Effector memory CD4-positive, alpha-beta T cell (primary cell): ENCODE data around the gene GSTM5.
"Not testable (repeated sequence)": the region's sequence is repeated elsewhere in the genome, so short reads cannot be mapped to it uniquely, and the experiment has no call there.

Source experiments
- DNase-seq, 3 donors: peaks; one replicate each; pipeline ENCODE4 v3.0.0-alpha.2; 2020
- H3K27ac ChIP-seq: 2 replicates; pipeline ENCODE4 v1.7.0; 2013; ENCODE audit warnings: mild to moderate bottlenecking, low read length, moderate library complexity; ENCODE audit not compliant: insufficient read depth, poor library complexity, severe bottlenecking
- H3K27me3 ChIP-seq: replicated peaks from 2 replicates; pipeline ENCODE4 v1.7.0; 2013; ENCODE audit warnings: mild to moderate bottlenecking, low read length; ENCODE audit not compliant: insufficient read depth, control insufficient read depth, poor library complexity, severe bottlenecking
- H3K36me3 ChIP-seq: 2 replicates; pipeline ENCODE4 v1.7.0; 2013; ENCODE audit warnings: mild to moderate bottlenecking, low read length, moderate library complexity; ENCODE audit not compliant: control insufficient read depth, insufficient read depth
- H3K4me1 ChIP-seq: 2 replicates; pipeline ENCODE4 v1.7.0; 2013; ENCODE audit warnings: low read length, mild to moderate bottlenecking; ENCODE audit not compliant: control insufficient read depth, insufficient read depth, poor library complexity, severe bottlenecking
- H3K4me3 ChIP-seq: 2 replicates; pipeline ENCODE4 v1.7.0; 2013; ENCODE audit warnings: low read length, low read depth, mild to moderate bottlenecking; ENCODE audit not compliant: insufficient read depth, poor library complexity, severe bottlenecking
- H3K9me3 ChIP-seq: 2 replicates; pipeline ENCODE4 v1.7.0; 2013; ENCODE audit warnings: mild to moderate bottlenecking, low read length, moderate library complexity; ENCODE audit not compliant: control insufficient read depth

The GSTM5 gene

DNA sequence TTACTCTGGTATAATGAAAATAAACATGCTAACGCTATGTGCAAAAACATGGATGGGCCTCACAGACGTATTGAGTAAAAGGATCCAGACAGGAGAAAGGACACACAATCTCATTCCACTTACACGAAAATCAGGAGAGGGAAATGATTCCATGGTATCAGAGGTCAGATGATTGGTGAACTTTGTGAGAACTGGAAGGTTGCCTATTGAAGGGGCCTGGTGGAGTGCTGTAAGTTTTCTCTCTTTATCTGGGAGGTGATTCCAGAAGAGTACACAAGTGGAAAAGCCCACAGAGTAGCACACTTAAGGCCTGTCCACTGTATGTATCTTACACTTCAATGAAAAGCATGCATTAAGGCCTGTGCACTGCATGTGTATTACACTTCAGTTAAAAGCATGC, 34.6 kb upstream of the GSTM5 start:
- Histone ChIP-seq H3K4me3 (no peak overlapping the region), H3K4me1 (no peaks in the 10 kb centered on the region), H3K9me3 (no peaks in the 10 kb centered on the region), H3K27me3 (no peaks in the 10 kb centered on the region), H3K36me3 (no peaks in the 10 kb centered on the region), H3K27ac (no peak overlapping the region)
- no peak for DNase-seq

DNA sequence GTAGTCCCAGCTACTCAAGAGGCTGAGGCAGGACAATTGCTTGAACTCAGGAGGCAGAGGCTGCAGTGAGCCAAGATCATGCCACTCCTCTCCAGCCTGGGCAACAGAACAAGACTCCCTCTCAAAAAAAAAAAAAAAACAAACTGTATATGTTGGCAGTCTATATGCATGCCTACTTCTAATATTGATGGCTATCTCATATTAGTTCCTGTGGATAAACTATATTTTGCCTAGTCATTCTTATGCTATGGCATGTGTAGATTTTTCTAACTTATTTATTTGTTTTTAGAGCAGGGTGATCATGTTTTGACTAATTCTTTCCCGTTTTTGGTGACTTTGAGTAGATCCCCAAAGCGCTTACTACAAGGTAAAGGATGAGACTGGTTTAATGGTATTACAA, 33.4 kb upstream of the GSTM5 start:
- not testable (repeated sequence) for H3K4me3 ChIP-seq, DNase-seq, H3K27me3 ChIP-seq, H3K9me3 ChIP-seq, H3K4me1 ChIP-seq, H3K27ac ChIP-seq, H3K36me3 ChIP-seq

DNA sequence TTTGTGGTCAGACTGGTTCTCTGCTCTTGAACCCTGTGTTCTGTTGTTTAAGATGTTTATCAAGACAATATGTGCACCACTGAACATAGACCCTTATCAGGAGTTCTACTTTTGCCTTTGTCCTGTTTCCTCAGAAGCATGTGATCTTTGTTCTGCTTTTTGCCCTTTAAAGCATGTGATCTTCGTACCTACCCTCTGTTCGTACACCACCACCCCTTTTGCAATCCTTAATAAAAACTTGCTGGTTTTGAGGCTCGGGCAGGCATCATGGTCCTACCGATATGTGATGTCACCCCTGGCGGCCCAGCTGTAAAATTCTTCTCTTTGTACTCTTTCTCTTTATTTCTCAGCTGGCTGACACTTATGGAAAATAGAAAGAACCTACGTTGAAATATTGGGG, 27.3 kb upstream of the GSTM5 start:
- not testable (repeated sequence) for DNase-seq, H3K9me3 ChIP-seq, H3K36me3 ChIP-seq, H3K27me3 ChIP-seq, H3K4me1 ChIP-seq, H3K27ac ChIP-seq, H3K4me3 ChIP-seq

DNA sequence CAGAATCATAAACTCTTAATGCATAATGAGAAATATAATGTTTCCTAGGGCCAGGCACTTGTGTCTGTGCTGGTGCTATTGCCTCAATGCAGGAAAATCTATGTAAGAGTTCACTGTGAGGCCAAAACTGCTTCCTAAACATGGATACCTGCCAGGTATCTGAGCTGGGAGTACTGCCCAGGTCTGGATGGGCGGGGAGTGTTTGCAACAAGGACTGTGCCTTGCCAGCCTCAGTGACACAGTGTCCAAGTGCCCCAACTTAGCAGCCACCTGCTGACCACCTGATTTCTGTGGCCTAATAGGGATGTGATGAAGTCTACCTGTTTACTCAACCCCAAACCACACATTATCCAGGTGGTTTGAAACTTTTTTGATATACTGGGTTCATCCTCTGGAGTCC, 26.7 kb upstream of the GSTM5 start:
- H3K27me3 ChIP-seq, H3K4me1 ChIP-seq, DNase-seq, H3K4me3 ChIP-seq, H3K27ac ChIP-seq, H3K36me3 ChIP-seq, H3K9me3 ChIP-seq: not testable (repeated sequence)

DNA sequence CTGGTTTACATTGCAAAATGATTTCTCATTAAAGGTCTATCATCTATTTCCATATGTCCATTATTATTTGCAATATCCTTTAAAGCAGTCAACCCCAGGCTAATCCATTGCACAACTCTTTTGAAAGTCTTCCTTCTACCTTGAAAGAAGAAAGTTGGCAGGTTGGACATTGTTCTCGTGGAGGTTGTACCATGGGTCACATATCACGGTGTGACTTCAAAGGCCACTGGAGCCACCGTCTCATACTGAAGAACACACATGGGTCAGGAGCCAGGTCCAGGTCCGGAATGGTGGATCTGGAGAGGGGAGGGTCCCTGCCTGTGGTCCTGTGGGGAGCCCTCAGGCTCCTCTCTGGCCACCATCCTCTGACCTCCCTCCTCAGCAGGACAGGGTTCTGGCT, 26.2 kb upstream of the GSTM5 start:
- not testable (repeated sequence) for H3K27me3 ChIP-seq, H3K27ac ChIP-seq, H3K36me3 ChIP-seq, H3K4me1 ChIP-seq, DNase-seq, H3K4me3 ChIP-seq, H3K9me3 ChIP-seq

DNA sequence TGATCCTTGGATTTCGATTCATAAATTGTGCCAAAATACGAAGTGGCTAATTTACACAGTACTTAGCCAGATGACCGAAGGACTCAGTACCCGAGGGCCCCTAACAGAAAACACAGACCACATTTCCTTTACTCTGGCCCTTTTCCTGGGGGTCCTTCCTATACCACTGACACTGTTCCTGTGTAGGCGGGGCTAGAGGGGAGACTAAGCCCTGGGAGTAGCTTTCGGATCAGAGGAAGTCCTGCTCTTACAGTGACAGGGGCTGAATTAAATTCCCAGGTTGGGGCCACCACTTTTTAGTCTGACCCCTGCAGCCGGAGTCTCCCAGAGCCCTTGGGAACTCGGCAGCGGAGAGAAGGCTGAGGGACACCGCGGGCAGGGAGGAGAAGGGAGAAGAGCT, 24.9 kb upstream of the GSTM5 start:
- H3K27ac ChIP-seq, H3K36me3 ChIP-seq, H3K9me3 ChIP-seq, DNase-seq, H3K4me1 ChIP-seq, H3K27me3 ChIP-seq, H3K4me3 ChIP-seq: not testable (repeated sequence)

DNA sequence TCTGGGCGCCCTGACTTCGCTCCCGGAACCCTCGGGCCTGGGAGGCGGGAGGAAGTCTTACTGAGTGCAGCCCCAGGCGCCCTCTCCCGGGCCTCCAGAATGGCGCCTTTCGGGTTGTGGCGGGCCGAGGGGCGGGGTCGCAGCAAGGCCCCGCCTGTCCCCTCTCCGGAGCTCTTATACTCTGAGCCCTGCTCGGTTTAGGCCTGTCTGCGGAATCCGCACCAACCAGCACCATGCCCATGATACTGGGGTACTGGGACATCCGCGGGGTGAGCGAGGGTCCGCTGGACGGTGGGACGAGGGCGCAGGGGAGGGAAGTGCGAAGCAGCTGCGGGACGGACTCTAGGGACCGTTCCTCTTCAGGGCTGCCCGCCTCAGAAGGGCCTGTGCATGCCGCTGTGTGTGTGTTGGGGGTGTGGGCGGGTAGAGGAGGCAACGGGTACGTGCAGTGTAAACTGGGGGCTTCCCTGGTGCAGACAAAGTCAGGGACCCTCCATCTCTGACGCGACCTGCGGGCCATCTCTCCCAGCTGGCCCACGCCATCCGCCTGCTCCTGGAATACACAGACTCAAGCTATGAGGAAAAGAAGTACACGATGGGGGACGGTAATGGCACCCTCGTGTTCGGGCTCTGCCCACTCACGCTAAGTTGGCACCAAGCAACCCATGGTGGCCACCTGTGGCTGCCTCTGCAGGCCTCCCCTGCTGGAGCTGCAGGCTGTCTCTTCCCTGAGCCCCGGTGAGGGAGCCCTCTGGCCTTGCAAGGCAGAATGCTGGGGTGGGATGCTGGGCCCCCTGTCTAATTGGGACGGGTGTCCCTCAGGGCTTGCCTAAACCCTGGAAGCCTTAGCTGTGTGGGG, 24.2 kb upstream of the GSTM5 start, which contains the start of gene GSTM1:
TSS of gene GSTM1 (plus strand) at position 177 of the 859 bp plus-strand sequence. CDS start at position 234, 57 bp downstream.
- H3K4me3 ChIP-seq: peak within 1 kb of the TSS; percentile 35
- peak in 1 of 3 donors; percentile 58 for DNase-seq

DNA sequence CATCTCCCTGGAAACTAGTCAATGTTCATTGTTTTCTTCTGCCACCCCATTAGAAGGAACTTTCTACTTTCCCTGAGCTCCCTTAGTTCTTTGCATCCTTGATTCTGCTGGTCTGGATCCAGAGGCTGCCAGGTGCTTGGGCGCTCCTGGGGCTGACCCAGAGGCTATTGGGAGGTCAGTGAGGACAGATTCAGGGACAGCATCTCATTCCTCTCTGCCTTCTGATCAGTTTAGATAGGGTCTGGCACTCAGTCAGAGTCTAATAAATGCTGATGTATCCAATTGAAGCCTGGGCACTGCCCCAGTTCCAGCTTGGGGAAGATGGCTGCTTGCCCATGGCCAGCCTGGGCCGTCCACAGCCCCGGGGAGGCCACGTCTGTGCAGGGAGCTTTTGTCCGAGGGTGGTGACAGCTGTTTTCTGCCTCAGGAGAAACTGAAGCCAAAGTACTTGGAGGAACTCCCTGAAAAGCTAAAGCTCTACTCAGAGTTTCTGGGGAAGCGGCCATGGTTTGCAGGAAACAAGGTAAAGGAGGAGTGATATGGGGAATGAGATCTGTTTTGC, 22.1 kb upstream of the GSTM5 start:
- Histone ChIP-seq H3K9me3 (no peaks in the 10 kb centered on the region), H3K36me3 (no peaks in the 10 kb centered on the region), H3K4me3 (no peak overlapping the region), H3K27me3 (no peaks in the 10 kb centered on the region), H3K4me1 (no peaks in the 10 kb centered on the region), H3K27ac (no peak overlapping the region)
- no peak for DNase-seq

More for the DNA sequence above, 24.2 kb upstream of the GSTM5 start, which contains the start of gene GSTM1:
- Histone ChIP-seq H3K9me3 (no peaks in the 10 kb centered on the region), H3K27ac (no peak within 1 kb of the TSS), H3K27me3 (no peaks in the 10 kb centered on the region), H3K36me3 (no peaks in the 10 kb centered on the region), H3K4me1 (no peaks in the 10 kb centered on the region)

DNA sequence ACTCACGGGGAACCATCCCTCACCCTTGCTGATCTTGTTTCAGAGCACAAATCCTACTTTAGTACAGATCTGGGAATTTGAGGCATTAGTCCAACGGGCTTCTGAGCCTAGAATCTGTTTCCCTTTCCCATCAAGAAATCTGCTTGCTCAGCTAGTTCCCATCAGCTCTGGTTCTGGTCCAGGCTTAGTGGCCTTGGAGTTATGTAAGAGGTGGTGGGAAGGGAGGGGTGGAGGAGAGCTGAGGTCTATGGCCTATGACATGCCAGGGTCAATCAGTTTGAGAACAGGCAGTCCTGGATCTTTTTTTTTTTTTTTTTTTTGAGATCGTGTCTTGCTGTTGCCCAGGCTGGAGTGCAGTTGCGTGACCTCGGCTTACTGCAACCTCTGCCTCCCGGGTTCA, 20.3 kb upstream of the GSTM5 start:
- H3K36me3 ChIP-seq: no peaks in the 10 kb centered on the region
- no peak for DNase-seq
- no peak overlapping the region for H3K27ac ChIP-seq
- no peak overlapping the region for H3K4me3 ChIP-seq
- H3K27me3 ChIP-seq: no peaks in the 10 kb centered on the region
- no peaks in the 10 kb centered on the region for H3K4me1 ChIP-seq
- H3K9me3 ChIP-seq: no peaks in the 10 kb centered on the region

DNA sequence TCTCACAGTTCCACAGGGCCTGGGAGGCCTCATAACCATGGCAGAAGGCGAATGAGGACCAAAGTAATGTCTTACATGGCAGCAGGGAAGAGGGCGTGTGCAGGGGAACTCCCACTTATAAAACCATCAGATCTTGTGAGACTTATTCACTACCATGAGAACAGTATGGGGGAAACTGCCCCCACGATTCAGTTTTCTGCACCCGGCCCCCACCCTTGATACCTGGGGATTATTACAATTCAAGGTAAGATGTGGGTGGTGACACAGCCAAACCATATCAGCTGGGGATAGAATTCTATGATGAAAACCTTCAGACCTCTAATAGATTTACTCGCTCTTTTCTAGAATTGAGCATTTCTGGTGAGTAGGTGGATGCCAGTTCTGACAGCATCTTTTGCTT, 17.7 kb upstream of the GSTM5 start:
- not testable (repeated sequence) for DNase-seq, H3K4me1 ChIP-seq, H3K36me3 ChIP-seq, H3K27me3 ChIP-seq, H3K9me3 ChIP-seq, H3K4me3 ChIP-seq, H3K27ac ChIP-seq
